HG03432 (cell line): ENCODE measurements around the gene GRM8.

ENCODE experiments used
- ATAC-seq: cut with Tn5 transposase; IDR thresholded peaks from one replicate; pipeline ENCODE4 v1.9.1; 2021; ENCODE audit warnings: mild to moderate bottlenecking, moderate library complexity; ENCODE audit not compliant: unreplicated experiment

GRM8 gene

GRCh38 chr7:127035203-127035849 is 217.4 kb downstream of the GRM8 start:
- ATAC-seq, result no peak

DNA sequence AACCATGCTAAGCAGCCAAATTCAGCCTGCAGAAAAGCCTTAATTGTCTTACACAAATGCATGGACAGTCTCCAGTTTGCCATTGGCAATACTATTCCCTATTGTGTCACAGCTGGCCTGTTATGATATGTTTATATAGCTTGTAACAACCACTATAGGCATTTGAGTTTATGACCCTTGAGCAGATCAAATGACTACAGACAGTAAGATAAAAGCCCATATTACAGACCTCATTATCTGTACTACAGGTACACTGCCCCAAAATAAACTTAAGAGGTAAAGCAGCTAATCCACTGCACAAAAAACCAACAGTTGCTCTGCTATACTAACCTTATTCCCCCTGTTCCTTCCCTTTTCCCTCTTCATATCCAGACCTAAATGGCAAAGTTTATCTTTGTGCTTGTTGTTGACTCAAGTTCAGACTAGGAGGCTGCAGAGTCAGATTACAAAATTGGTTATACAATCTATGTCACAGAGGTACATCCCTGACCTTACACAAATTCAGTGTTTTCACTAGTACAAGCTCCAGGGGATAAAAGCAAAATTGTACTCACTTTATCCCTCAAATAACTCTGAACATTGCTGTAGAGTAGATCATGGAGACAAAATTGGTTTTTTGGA is 218.4 kb downstream of the GRM8 start:
- ATAC-seq, result no peak

DNA sequence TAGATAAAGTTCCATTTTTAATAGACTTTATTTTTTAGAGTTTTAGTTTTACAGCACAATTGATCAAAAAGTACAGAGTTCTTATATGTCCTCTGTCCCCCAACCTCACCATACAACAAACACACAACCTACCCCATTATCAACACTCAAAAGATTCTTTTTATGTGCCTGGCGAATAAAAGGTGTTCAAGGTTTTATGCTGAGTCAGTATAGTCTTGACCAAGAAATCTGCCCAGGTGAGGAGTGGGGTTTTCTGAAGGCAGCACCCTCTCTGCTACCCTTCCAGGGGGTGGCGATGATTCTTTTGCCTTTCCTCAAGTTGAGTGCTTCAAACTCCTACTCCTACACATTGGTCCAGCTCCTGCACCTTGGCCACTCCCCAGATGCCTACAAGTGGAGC is 222.9 kb downstream of the GRM8 start:
- ATAC-seq, result no peak

- no peak for ATAC-seq
Observed at GRCh38 chr7:127021857-127022256, 230.9 kb downstream of the GRM8 start.

DNA sequence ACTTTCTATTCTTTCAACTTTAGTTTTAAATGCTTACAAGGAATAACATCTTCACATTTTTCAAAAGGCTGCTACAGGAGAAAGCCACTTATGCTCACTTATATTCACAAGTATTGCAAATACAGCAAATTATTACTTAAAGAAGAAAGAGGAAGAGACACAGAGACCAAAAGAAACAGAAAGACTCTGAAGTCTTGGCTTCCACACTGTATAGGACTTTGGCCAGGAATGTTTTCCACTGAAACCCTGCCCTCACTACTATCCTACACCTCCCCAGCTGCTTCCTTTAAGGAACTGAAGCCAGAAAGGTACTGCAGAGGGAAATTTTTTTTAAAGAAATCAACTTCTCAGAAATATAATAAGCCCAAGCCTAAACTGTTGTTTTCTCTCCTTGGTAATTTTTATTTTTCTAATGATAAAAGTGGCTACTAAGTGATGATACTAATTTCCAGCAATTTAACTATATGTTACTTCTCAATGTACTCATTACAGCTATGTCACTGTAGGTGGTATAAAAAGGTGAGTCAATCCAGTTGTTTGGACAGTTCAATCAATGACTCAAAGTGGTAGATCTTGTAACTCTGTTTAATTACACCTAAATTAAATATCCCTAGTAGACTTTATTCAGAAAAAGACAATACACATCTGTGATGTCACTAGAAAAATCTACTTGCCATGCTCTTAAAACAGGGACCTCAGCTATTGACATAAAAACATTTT is 231.6 kb downstream of the GRM8 start:
- ATAC-seq, result no peak

DNA sequence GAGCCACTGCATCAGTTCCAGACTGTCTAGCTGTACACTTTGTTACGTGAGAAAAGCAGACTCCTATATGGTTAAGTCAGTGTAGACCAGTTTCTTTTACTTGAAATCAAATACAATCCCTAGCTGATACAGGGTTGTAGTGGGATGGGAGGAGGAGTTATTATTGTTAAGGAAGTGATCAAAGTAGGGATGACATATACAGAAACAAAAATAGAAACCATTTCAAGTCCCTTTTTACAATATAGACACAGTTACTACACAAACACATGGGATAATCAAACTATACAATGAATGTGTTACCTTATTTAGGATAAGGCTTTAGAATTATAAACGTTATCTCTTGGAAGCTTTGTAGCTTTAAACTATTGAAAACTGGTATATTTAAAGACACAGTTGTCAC is 233.9 kb downstream of the GRM8 start:
- ATAC-seq, result no peak

GRCh38 chr7:127017196-127017595 is 235.5 kb downstream of the GRM8 start:
- ATAC-seq, result no peak

GRCh38 chr7:127000725-127001124 is 252.0 kb downstream of the GRM8 start:
- no peak for ATAC-seq

DNA sequence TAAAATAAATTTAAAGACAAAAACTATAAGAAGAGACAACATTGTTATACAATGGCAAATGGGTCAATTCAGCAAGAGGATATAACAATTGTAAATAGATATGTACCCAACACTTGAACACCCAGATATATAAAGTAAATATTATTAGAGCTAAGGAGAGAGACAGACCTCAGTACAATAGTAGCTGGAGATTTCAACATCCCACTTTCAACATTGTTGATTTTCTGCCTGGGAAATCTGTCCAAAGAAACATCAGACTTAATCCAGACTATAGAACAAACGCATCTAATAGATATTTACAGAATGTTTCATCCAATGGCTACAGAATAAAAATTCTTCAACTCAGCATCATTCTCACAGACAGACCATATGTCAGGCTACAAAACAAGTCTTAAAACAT is 256.1 kb downstream of the GRM8 start:
- ATAC-seq, result no peak

- no peak for ATAC-seq
Observed at GRCh38 chr7:126993626-126994213, 259.0 kb downstream of the GRM8 start.

- no peak for ATAC-seq
Observed at GRCh38 chr7:126988022-126988421, 264.7 kb downstream of the GRM8 start.

DNA sequence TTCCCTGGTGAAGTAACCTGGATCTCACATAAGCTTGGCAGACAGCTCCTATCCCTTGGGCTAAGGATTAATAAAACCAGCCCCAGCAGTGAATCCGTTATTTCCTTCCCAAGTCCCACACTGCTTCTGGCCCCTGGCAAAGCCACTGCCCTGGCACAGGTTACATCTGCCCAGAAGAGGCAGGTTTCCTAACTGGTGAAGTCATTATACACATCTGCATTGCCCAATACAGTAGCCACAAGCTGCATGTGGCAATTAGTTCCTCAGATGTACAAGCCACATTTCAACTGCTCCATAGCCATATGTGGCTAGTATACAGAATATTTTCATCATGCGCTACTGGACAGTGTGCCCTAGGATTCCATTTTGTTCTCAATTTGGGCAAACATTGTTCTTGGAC is 273.0 kb downstream of the GRM8 start:
- no peak for ATAC-seq

DNA sequence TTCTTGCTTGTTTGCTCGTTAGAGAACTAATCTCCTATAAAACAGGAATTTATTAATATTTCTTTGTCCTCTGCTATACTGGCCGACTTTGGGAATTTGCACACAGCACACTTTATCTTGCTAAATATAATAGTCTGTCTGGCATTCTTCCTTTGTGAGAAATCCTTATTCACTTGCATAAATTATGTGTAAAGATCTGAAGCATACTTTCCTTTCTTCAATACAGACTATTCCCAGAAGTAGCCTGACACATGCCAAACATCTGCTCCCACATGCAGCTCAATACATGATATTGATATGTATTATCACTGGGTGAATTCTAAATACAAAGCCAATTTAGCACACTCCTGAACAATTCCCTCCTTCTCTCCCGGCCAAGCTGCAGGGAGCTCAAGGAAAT is 273.9 kb downstream of the GRM8 start:
- no peak for ATAC-seq

- no peak for ATAC-seq
Observed at GRCh38 chr7:126973066-126973465, 279.7 kb downstream of the GRM8 start.

DNA sequence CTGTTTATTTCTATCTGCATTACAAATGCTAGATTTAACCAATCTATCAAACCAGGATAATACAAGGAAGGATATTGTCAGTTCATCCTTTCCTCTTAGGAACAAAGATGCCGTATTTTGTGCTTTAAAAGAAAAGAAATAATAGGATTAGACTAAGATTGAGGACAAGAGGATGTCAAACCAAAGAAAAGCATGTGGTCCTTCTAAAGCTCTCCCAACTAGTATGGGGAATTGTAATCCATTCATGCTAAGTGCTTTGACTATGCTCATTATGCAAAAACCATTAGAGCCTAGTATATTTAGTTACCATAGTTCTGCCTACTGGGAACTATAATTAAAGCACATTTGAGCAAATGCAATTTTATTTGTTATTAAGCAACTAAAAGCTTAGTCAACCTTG is 280.2 kb downstream of the GRM8 start:
- no peak for ATAC-seq

DNA sequence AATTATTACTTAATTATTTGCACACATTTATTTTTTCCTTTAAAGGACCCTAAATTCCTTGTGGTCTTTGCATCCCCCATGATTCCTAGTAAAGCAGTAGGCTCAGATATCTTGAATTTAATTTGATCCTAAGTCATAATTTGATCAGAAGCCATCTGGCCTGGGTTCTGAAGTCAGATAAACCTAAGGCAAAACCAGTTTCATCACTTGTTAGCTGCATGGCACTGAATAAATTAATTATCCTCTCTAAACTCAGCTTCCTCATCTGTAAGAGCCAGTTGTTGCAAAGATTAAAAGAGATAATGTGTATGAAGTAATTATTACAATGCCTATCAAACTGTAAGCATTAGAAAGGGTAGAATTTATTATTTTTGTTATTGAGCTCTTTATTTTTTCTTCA is 293.1 kb downstream of the GRM8 start:
- ATAC-seq, result no peak

GRCh38 chr7:126958367-126958766 is 294.4 kb downstream of the GRM8 start:
- no peak for ATAC-seq

DNA sequence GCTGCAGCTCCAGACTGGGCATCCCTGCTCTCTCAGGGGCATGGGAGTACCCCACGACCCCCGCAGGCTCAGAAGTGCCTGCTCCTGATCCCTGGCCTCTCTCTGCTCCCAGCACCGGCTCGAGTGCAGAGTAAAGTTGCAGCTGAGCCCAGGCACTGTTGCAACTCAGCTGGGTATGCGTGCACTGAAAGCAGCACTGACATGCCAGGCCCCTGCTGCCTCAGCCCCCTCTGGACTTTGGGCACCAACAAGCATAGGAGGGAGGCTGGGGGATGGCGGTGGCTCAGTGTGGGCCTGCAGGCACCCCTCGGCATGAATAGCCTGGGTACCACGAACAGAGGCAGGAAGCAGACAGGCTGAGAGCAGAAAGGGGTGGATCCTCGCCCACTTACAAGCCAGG is 295.3 kb downstream of the GRM8 start:
- no peak for ATAC-seq

DNA sequence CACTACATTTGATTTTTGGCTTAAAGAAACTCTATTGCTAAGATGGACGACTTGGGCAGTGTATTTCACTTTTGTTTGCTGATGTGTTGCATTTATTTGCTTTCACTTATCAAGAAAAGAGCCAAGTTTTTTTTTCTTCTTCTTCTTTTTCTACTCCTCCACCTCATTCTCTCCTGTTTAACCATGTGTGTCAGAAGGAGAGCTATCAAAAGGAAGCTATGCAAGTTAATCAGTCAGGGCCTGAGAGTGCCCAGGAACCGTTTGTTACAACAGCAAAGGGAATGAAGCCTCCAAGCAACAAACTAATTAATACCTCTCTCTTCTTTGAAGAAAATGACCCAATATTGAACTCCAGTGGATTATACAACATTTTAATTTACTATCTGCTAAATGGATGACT is 299.3 kb downstream of the GRM8 start:
- ATAC-seq, result no peak

DNA sequence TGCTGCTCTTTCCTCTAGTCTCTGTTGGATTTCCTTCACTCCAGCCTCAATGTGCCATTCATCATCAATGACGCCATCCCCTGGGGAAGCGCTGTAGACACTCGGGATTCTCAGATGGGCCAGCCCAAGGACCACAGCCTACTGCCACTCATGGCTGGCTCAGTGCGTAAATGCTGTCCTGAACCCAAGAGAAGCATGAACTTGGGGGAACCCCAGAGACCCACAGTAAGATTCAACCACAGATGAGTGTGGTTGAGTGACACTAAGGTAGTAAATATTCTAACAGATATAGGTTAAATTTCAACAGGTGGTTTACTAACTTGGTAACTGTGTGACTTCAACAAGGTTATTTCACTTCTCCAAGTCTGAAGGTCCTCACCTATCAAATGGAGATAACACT is 304.1 kb downstream of the GRM8 start:
- ATAC-seq, result peak; percentile 83

DNA sequence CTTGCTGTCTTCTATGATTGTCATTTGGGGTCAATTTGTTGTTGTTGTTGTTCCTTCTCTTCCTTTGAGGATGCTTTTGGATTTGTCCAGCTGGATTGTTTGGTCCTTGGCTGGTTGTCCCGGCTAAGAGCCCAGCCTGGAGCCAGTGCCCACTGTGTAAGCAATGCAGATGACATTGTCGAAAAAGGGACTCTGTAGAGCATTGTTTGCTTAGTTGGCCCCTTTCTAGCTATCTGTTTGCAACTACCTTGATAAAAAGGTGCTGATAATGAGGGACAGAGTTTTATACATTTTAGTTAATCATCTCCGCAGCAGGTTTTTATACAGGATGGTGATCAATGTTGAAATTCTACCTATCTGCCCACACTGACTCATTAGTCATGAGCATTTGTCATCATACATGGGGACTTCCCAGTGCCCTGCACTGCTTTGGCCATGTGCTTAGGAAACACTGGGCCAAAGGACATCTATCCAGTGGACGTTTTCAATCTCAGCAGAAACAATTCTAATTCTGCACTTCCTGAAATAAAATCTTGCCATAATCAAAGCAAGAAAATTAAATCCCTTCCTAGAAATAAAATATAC is 311.9 kb downstream of the GRM8 start:
- peak; percentile 59 for ATAC-seq

DNA sequence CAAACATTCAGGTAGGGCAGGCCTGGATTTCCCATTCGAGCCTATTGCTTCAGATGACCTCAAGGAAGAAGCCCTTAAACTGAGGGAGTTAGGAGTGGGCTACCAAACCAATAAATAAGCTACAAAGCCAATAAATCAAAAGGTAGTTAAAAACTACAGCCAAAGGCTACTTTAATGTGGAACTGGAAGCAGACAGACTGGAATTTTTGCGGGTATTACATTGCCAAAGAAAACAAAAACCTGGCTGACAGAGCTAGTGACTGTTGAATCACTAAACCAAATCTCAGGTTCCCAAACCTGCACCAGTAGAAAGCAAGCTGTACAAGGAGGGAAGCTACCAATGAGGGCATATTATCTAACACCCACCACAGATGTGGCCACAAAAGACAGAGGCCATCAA is 315.6 kb downstream of the GRM8 start:
- no peak for ATAC-seq
